ENCODE data around the gene LSM8.
"Not testable (repeated sequence)": the region's sequence is repeated elsewhere in the genome, so short reads cannot be mapped to it uniquely, and the experiment has no call there.

The LSM8 gene

GRCh38 chr7:118183786-118184564, at the start of gene LSM8:
LSM8 (plus strand) TSS chr7:118184164; CDS start chr7:118184224, 60 bp downstream.
- DNase-seq: peak; percentile 97

GRCh38 chr7:118134420-118134819, 49.5 kb upstream of the LSM8 start:
- DNase-seq: not testable (repeated sequence)

- no peak for DNase-seq
These were observed 43.5 kb upstream of the LSM8 start for GRCh38 chr7:118140468-118140867.

DNA sequence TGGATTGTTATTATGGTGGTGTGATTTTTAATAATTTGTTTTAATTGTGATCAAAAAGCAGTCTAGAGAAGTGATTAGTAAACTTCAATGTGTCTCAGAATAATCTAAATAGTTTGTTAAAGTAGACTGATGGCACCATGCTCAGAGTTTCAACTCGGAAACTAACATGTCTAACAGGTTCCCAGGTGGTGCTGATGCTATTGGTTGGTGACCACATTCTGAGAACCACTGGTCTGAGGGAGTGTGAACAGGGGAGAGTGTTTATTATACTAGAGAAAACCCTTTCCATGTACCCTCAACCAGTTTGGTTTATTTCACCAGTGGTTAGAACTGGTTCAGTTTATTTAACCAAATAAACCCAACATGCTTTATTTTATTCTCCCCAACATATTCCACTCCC, 42.0 kb upstream of the LSM8 start:
- no peak for DNase-seq

- no peak for DNase-seq
These were observed 35.0 kb upstream of the LSM8 start for GRCh38 chr7:118148930-118149329.

DNA sequence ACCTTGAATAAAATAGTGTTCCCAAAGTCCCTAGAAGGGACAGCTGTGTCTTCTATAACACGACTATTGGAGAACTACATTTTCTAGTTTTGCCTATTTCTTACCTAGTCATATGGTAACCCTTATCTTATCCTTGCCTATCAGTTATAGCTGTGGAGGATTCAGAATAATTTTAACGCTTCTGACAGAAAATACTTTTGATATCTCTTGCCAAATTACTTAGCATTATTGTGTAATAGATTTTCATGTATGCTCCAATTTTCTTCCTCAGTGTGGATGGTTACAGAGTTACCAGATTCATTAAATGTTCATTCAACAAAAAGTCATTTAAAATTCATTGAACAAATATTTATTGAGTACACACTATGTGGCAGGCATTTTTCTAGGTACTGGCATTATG, 34.6 kb upstream of the LSM8 start:
- no peak for DNase-seq

DNA sequence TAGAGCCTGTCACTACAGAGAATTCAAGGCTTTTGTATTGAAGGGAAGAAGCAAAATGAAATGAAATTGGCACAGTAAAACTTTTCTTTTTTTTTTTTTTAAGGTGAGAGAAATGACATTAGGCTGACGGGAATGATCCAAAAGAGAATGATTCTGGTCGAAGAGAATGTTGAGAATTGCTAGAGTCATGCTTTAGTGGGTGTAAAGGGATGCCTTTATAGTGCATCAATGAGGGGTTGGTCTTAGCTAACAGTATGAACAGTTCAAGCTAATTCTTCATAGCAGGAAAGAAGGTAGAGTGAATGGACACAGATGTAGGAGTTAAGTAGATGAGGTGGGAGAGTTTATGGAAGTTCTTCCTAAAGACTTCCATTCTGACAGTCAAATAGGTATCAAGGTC, 32.3 kb upstream of the LSM8 start:
- no peak for DNase-seq

DNA sequence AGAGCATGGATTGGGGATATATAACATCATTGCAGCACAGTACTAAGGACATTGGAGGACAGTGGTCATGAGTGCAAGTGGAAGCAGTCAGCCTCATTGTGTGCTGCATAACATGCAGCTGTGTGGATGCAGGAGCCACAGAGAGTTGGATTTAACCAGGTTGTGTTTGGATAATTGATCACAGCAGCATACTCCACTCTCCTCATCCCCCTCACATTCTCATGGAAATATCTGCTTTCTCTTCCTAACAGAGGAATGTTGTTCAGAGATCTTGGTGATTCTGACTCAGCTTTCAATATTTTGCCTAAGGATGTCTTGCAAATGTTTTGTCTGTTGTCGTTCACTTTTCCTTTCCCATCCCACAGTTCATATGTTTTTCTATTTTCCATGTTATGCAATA, 31.8 kb upstream of the LSM8 start:
- DNase-seq: no peak

DNA sequence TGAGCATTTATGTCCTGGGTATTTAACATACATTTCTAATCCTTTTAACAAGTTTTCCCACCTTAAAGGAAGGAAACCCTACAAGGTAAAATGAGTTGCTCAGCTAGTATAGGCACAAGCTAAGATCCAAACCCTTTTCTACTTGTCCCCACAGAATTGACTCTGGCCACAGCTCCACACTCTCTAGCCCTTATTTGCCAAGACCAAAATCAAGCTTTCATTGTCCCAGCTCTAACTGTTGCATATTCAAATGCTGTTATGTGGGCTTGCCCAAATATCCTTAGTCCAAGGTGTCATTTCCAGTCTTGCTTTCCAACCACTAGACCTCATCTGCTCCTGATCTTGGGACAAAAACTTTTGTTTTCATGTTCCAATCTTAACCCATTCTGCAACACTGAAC, 31.3 kb upstream of the LSM8 start:
- no peak for DNase-seq

GRCh38 chr7:118153551-118154177, 30.3 kb upstream of the LSM8 start:
- DNase-seq: no peak

- DNase-seq: no peak
These were observed 25.2 kb upstream of the LSM8 start for GRCh38 chr7:118158766-118159165.

- no peak for DNase-seq
These were observed 14.8 kb upstream of the LSM8 start for GRCh38 chr7:118169146-118169545.

GRCh38 chr7:118175740-118176139, 8.2 kb upstream of the LSM8 start:
- no peak for DNase-seq

- no peak for DNase-seq
These were observed 4.8 kb upstream of the LSM8 start for GRCh38 chr7:118179191-118179590.

DNA sequence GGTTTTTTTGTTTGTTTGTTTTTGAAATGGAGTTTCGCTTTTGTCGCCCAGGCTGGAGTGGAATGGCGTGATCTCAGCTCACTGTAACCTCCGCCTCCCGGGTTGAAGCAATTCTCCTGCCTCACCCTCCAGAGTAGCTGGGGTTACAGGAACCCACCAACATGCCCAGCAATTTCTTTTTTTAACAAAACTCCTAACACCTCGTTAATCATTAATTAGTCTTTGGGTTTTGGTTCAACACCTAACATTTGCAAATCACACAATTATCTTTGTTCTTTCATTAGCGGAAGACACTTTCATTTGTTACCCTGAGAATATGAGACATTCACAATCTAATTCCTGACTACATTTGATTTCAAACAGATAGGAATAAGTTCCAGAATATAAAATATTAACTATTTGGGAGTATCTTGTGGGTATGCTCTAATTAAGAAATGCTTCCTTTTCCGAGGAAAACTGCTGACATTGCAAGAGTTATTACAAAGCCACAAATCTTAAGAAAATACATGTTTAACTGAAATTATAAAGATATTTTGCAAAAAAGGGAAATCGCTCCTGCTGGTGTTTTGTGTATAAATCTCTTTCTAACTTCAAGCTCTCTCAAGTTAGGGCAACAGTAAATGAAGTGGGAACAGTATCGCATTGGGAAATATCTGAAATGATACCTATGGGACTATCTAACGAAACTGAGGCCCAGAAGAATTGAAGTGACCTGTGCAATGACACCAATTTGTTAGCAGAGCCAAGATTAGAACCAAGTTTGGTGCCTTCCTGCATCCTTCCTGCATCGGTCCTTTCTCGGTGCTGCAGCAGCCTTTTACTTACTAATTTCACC, 1.2 kb upstream of the LSM8 start:
- no peak for DNase-seq

- DNase-seq: no peak
These were observed 557 bp upstream of the LSM8 start for GRCh38 chr7:118183428-118183785.

- no peak for DNase-seq
These were observed 589 bp downstream of the LSM8 start for GRCh38 chr7:118184565-118184940.

GRCh38 chr7:118185163-118185860, 1.3 kb downstream of the LSM8 start:
- DNase-seq: no peak

GRCh38 chr7:118186501-118186900, 2.5 kb downstream of the LSM8 start:
- DNase-seq: no peak

- no peak for DNase-seq
These were observed 10.6 kb downstream of the LSM8 start for GRCh38 chr7:118194571-118194970.

DNA sequence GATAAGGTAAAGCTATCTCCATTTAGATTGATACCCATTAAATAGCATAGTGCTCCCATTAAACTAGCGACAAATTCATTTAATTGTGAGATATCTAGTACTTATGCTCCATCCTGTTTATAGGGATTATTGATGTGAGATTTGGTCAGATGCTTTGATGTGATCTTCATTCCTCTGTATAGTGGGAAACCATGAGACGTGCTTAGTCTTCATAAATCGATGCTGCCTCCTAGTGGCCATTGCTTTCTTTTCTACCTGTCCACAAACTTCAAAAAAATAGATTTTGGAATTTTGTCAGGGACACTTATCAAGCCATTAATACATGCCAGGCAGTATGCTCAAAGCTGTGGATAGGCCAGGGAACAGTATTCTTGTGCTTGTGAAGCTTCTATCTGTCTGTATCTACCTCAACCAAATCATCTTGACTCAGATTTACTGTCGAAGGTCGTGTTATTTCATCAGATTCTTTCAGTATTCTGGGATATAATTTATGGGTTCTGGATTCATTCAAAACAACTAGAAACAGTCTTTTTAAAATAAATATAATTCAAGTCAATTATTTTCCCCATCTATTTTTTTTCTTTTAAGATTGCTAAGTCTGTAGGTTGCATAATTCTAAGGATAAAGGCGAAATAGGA, 12.0 kb downstream of the LSM8 start:
- DNase-seq: peak; percentile 51

- no peak for DNase-seq
These were observed 18.1 kb downstream of the LSM8 start for GRCh38 chr7:118202061-118202460.

All from DMS 273 treated with DMSO at 0.1 percent for 48 hours (cell line).